Activated CD4-positive, alpha-beta T cell treated with anti-CD3 and anti-CD28 coated beads, Interleukin-2, amount 10 ng/mL, durations not matched to agents 7 days and 5 days (primary cell): ENCODE measurements around the gene SYNDIG1. TPM values are rescaled to one million over a fixed set of nuclear protein-coding genes. Genes with fewer than 3 reads are reported as not detected.

Source experiments
- CTCF ChIA-PET: fragments of 350-600 bp; sonication (Branson Sonifier 250); formaldehyde crosslinking; loops from one replicate; lab custom pipeline; 2021; ENCODE audit warnings: antibody characterized with exemption; lab: Charles Lee
- POLR2A ChIA-PET: fragments of 350-600 bp; sonication (Branson Sonifier 250); formaldehyde crosslinking; loops from one replicate; lab custom pipeline; 2021; ENCODE audit warnings: antibody characterized with exemption; lab: Charles Lee
- DNase-seq: peaks from one replicate; pipeline ENCODE4 v3.0.0-alpha.2; 2020
- H3K27ac Mint-ChIP-seq: one replicate; pipeline ENCODE4 v1.8.0; 2021; ENCODE audit warnings: mild to moderate bottlenecking, moderate library complexity, mixed read lengths
- H3K27me3 Mint-ChIP-seq: one replicate; pipeline ENCODE4 v1.8.0; 2021; ENCODE audit warnings: mixed read lengths
- H3K36me3 Mint-ChIP-seq: one replicate; pipeline ENCODE4 v1.8.0; 2021; ENCODE audit warnings: low read depth, mixed read lengths
- H3K4me1 Mint-ChIP-seq: one replicate; pipeline ENCODE4 v1.8.0; 2021; ENCODE audit warnings: mixed read lengths
- H3K4me3 Mint-ChIP-seq: one replicate; pipeline ENCODE4 v1.8.0; 2021; ENCODE audit warnings: mild to moderate bottlenecking, moderate library complexity, mixed read lengths
- H3K9me3 Mint-ChIP-seq: one replicate; pipeline ENCODE4 v1.8.0; 2021; ENCODE audit warnings: mixed read lengths
- total RNA-seq, 2 experiments: library from RNA; stranded (reverse); gene quantifications; one replicate each; pipeline ENCODE4 v1.2.3, GENCODE V29; 2021

SYNDIG1 gene
- total RNA-seq, 2 experiments from 2014 or later: not detected

DNA sequence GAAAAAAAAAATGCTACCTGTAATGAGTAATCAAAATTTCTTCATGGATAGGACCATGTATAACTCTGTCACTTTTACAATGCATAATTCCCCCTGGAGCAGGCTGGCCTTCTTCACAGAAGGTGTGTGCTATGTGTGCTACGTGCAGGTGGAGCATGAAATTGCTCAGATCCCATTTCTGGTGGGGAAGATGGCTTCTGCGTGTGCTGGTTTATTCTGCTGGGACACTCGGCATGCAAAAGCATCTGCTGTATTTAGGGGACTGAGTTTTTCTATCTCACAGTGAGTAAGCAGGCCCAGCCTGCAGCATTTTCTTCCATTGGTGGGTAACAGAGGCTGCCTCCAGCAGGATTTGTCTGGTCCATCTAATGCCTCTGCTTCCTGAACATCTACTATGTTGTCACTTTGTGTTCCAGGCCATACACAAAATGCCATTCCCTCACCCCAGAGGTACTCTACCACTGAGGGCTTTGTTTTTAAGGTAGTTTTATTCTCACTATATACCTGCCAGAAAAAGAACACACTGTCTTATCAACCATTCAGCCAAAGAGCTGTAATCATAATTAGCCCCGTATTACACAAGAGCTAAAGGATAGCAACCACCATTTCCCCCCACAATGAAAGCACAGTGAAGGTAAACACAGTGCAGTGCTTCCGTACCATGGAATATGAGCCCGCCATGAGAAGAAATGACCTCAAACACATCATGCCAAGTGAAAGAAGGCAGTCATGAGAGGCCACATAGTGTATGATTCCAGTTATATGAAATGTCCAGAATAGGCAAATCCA, 62.4 kb downstream of the SYNDIG1 start:
- ChIA-PET CTCF (no interaction called here), POLR2A (no interaction called here)
- H3K27ac Mint-ChIP-seq: no peak overlapping the region
- H3K4me1 Mint-ChIP-seq: no peaks in the 10 kb centered on the region
- no peak for DNase-seq
- H3K4me3 Mint-ChIP-seq: no peak overlapping the region
- no peaks in the 10 kb centered on the region for H3K9me3 Mint-ChIP-seq
- H3K27me3 Mint-ChIP-seq: no peaks in the 10 kb centered on the region
- no peaks in the 10 kb centered on the region for H3K36me3 Mint-ChIP-seq

DNA sequence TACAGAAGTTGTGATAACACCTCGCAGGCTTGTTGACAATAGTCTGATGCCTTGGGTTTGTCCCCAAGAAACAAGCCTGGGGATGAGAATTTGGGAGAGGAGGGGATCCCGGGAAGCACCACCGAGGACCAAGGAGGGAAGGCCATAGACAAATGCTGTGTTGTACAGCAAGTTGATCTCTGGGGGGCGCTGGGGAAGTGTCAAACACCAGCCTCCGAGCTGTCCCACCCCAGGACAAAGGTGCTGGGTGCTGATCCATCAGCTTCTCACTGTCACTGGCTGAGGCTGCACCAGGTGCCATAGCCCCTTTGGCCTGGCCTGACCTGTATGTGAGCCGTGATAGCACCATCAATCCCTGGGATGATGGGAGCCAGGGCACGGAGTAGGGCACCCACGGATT, 64.0 kb downstream of the SYNDIG1 start:
- Mint-ChIP-seq H3K4me1 (no peaks in the 10 kb centered on the region), H3K4me3 (no peak overlapping the region), H3K9me3 (no peaks in the 10 kb centered on the region), H3K36me3 (no peaks in the 10 kb centered on the region), H3K27me3 (no peaks in the 10 kb centered on the region), H3K27ac (no peak overlapping the region)
- ChIA-PET CTCF (interaction anchor here (2.4 kb wide), 1 partner anchor 9 kb away, joined by 6 read pairs; no protein-coding TSS in a partner anchor), POLR2A (no interaction called here)
- DNase-seq: no peak

DNA sequence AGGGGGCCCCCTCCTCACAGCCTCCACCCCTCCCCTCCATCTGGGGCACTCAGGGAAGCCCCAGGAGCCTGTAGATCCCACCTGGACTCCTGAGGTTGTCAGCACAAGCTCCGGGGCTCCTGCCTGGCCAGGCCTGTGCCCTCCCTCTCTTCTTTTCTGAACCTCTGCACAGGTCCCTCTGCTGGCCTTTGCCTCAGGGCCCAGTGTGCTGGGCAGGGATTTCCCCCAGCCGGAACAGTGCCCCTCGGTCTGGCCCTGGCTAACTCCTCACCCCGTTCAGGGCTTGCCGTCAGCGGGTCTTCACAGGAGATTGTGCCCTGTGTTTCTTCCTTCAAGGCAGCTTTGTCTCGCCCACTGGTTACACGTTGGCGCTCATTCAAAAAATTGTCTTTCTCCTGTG, 64.9 kb downstream of the SYNDIG1 start:
- Mint-ChIP-seq H3K36me3 (no peaks in the 10 kb centered on the region), H3K27me3 (no peaks in the 10 kb centered on the region), H3K27ac (no peak overlapping the region), H3K4me1 (no peaks in the 10 kb centered on the region), H3K4me3 (no peak overlapping the region), H3K9me3 (no peaks in the 10 kb centered on the region)
- no peak for DNase-seq
- ChIA-PET CTCF (interaction anchor here (1.0 to 2.4 kb wide), 2 partner anchors 9 to 12 kb away, joined by 3 to 6 read pairs; no protein-coding TSS in a partner anchor), POLR2A (no interaction called here)

- no peak overlapping the region for H3K27ac Mint-ChIP-seq
- POLR2A ChIA-PET: no interaction called here
- CTCF ChIA-PET: no interaction called here
- H3K9me3 Mint-ChIP-seq: no peaks in the 10 kb centered on the region
- H3K4me1 Mint-ChIP-seq: no peaks in the 10 kb centered on the region
- no peak for DNase-seq
- peaks cover 5% of the 10 kb centered on the region for H3K27me3 Mint-ChIP-seq
- H3K36me3 Mint-ChIP-seq: no peaks in the 10 kb centered on the region
- H3K4me3 Mint-ChIP-seq: no peak overlapping the region
Measured at GRCh38 chr20:24535941-24536730, 66.7 kb downstream of the SYNDIG1 start.

- Mint-ChIP-seq H3K9me3 (no peaks in the 10 kb centered on the region), H3K27ac (no peak overlapping the region), H3K4me1 (no peaks in the 10 kb centered on the region), H3K27me3 (peaks cover 5% of the 10 kb centered on the region), H3K36me3 (no peaks in the 10 kb centered on the region), H3K4me3 (no peak overlapping the region)
- ChIA-PET CTCF (no interaction called here), POLR2A (no interaction called here)
- no peak for DNase-seq
Measured at GRCh38 chr20:24537210-24537609, 67.8 kb downstream of the SYNDIG1 start.

DNA sequence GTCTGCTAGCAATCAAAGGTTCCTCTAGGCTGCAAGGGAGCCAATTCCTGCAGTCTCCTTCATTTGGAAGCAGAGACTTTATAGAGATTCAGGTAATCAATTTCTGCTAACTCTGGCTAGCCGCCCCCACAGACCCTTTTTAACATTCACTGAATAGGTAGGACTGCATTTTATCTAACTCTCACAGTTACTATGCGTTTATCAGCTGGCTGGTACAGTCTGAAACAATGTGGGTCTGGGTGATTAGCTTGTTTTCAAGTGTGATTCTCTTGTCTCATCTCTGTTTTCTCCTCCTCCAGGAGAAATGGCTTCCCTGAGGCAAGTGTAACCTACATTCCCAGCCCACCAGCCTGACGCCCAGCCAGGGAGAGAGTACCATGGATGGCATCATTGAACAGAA, 73.3 kb downstream of the SYNDIG1 start:
- ChIA-PET POLR2A (no interaction called here), CTCF (interaction anchor here (2.3 kb wide), 1 partner anchor 9 kb away, joined by 6 read pairs; no protein-coding TSS in a partner anchor)
- no peaks in the 10 kb centered on the region for H3K4me1 Mint-ChIP-seq
- no peak overlapping the region for H3K27ac Mint-ChIP-seq
- H3K9me3 Mint-ChIP-seq: no peaks in the 10 kb centered on the region
- peaks cover 5% of the 10 kb centered on the region for H3K27me3 Mint-ChIP-seq
- DNase-seq: no peak
- no peaks in the 10 kb centered on the region for H3K36me3 Mint-ChIP-seq
- no peak overlapping the region for H3K4me3 Mint-ChIP-seq

DNA sequence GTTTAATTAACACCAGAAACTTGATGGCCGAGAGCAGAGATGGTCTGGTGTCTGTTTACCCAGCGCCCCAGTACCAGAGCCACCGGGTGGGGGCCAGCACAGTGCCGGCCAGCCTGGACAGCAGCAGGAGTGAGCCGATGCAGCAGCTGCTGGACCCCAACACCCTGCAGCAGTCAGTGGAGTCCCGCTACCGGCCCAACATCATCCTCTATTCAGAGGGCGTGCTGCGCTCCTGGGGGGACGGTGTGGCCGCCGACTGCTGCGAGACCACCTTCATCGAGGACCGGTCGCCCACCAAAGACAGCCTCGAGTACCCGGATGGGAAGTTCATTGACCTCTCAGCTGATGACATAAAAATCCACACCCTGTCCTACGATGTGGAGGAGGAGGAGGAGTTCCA, 73.7 kb downstream of the SYNDIG1 start:
- peaks cover 5% of the 10 kb centered on the region for H3K27me3 Mint-ChIP-seq
- CTCF ChIA-PET: interaction anchor here (2.3 kb wide), 1 partner anchor 9 kb away, joined by 6 read pairs; no protein-coding TSS in a partner anchor
- no peak overlapping the region for H3K4me3 Mint-ChIP-seq
- no peak for DNase-seq
- POLR2A ChIA-PET: no interaction called here
- H3K27ac Mint-ChIP-seq: no peak overlapping the region
- H3K9me3 Mint-ChIP-seq: no peaks in the 10 kb centered on the region
- no peaks in the 10 kb centered on the region for H3K4me1 Mint-ChIP-seq
- no peaks in the 10 kb centered on the region for H3K36me3 Mint-ChIP-seq

DNA sequence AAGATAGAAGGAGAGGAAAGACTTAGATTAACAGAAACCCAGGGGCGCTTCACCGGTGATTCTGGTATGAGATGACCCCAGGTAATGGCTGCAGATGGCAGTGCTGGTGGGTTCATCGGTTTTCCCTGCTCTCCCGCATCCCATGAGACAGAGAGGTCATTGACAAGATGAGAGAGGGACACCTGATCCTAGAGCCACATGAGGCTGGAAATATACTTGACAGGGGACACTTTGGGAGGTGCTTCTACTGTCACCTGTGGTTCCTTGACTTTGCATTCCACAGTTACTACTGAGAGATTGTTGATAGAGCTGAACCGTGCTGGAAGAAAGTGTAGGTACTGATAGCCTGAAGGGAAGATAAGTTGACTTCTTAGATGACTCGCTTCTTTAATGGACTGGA, 74.3 kb downstream of the SYNDIG1 start:
- H3K27me3 Mint-ChIP-seq: peaks cover 5% of the 10 kb centered on the region
- CTCF ChIA-PET: interaction anchor here (2.3 kb wide), 1 partner anchor 10 kb away, joined by 6 read pairs; no protein-coding TSS in a partner anchor
- H3K36me3 Mint-ChIP-seq: no peaks in the 10 kb centered on the region
- H3K4me1 Mint-ChIP-seq: no peaks in the 10 kb centered on the region
- DNase-seq: no peak
- H3K9me3 Mint-ChIP-seq: no peaks in the 10 kb centered on the region
- POLR2A ChIA-PET: no interaction called here
- no peak overlapping the region for H3K4me3 Mint-ChIP-seq
- no peak overlapping the region for H3K27ac Mint-ChIP-seq

- no peaks in the 10 kb centered on the region for H3K4me1 Mint-ChIP-seq
- H3K27ac Mint-ChIP-seq: no peak overlapping the region
- H3K36me3 Mint-ChIP-seq: no peaks in the 10 kb centered on the region
- CTCF ChIA-PET: no interaction called here
- POLR2A ChIA-PET: interaction anchor here (0.6 kb wide), 1 partner anchor 20 kb away, joined by 3 read pairs; no protein-coding TSS in a partner anchor
- DNase-seq: no peak
- H3K4me3 Mint-ChIP-seq: no peak overlapping the region
- no peaks in the 10 kb centered on the region for H3K9me3 Mint-ChIP-seq
- peaks cover 5% of the 10 kb centered on the region for H3K27me3 Mint-ChIP-seq
Measured at GRCh38 chr20:24544371-24544770, 74.9 kb downstream of the SYNDIG1 start.

- DNase-seq: no peak
- ChIA-PET CTCF (no interaction called here), POLR2A (no interaction called here)
- Mint-ChIP-seq H3K9me3 (no peaks in the 10 kb centered on the region), H3K4me3 (no peak overlapping the region), H3K4me1 (no peaks in the 10 kb centered on the region), H3K36me3 (no peaks in the 10 kb centered on the region), H3K27me3 (peaks cover 5% of the 10 kb centered on the region), H3K27ac (no peak overlapping the region)
Measured at GRCh38 chr20:24545168-24545567, 75.7 kb downstream of the SYNDIG1 start.

DNA sequence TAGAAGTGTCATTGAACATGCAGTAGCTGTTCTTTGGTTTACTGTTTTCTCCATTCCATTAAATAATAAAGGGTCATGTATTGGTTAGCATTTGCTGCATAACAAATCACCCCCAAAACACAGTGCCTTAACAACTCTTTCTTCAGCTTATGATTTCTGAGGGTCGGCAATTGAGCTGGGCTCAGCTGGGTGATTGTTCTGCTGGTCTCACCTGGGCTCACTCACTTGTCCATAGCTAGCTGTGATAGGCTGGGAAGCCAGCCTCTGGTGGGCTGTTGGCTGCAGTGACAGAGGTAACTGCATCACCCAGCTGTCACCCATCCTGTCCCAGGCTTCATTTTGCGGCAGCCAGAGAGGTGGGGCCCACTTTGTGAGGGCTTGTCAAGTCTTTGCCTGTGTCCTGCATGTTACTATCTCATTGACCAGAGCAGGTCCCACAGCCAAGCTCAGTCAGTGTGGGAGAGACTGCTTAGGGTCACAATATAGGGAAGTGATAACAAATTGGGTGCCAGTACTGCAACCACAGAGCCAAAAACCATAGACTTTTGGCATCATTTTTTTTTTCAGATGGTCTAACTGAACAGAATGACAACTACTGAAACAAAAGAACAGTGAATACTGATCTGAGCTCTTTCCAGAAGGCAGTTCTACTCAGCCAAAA, 76.9 kb downstream of the SYNDIG1 start:
- H3K27ac Mint-ChIP-seq: no peak overlapping the region
- no peaks in the 10 kb centered on the region for H3K9me3 Mint-ChIP-seq
- CTCF ChIA-PET: no interaction called here
- no peaks in the 10 kb centered on the region for H3K4me1 Mint-ChIP-seq
- no peaks in the 10 kb centered on the region for H3K36me3 Mint-ChIP-seq
- no peaks in the 10 kb centered on the region for H3K27me3 Mint-ChIP-seq
- no peak for DNase-seq
- H3K4me3 Mint-ChIP-seq: no peak overlapping the region
- POLR2A ChIA-PET: no interaction called here

DNA sequence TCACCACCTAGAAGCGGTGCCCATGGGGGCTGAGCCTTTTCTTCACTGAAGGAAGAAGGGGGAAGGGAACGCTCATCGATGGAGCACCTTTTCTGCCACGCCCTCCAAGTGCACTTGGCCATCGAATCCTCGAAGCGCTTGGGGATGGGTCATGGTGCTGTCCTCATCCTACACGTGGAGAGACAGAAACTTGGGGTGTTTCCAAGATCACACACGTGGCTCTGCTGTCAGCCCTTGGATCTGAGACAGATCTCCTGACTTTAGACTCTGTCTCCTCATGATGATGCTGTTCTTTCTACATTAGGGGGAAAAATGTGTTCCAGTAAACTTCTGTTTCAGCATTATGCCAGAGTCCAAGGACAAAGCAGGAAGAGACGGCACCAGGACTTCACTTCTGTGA, 78.5 kb downstream of the SYNDIG1 start:
- Mint-ChIP-seq H3K36me3 (no peaks in the 10 kb centered on the region), H3K27ac (no peak overlapping the region), H3K4me3 (no peak overlapping the region), H3K27me3 (no peaks in the 10 kb centered on the region), H3K9me3 (no peaks in the 10 kb centered on the region), H3K4me1 (no peaks in the 10 kb centered on the region)
- no peak for DNase-seq
- POLR2A ChIA-PET: no interaction called here
- CTCF ChIA-PET: no interaction called here
